GM12873 (cell line): Measurements from ENCODE around the gene TOMM40.

Experiments
- CTCF ChIP-seq: IDR thresholded peaks from 2 replicates; pipeline ENCODE4 v1.5.1; 2012; ENCODE audit warnings: low read depth, mild to moderate bottlenecking, moderate library complexity, low read length, control low read depth; ENCODE audit not compliant: insufficient read depth; ENCODE audit errors: missing control alignments

Gene TOMM40

GRCh38 chr19:44875666-44876451 lies 15.2 kb upstream of the TOMM40 start:
- TF ChIP-seq CTCF, result no peak

GRCh38 chr19:44876930-44877535 lies 14.0 kb upstream of the TOMM40 start:
- TF ChIP-seq CTCF, result no peak

DNA sequence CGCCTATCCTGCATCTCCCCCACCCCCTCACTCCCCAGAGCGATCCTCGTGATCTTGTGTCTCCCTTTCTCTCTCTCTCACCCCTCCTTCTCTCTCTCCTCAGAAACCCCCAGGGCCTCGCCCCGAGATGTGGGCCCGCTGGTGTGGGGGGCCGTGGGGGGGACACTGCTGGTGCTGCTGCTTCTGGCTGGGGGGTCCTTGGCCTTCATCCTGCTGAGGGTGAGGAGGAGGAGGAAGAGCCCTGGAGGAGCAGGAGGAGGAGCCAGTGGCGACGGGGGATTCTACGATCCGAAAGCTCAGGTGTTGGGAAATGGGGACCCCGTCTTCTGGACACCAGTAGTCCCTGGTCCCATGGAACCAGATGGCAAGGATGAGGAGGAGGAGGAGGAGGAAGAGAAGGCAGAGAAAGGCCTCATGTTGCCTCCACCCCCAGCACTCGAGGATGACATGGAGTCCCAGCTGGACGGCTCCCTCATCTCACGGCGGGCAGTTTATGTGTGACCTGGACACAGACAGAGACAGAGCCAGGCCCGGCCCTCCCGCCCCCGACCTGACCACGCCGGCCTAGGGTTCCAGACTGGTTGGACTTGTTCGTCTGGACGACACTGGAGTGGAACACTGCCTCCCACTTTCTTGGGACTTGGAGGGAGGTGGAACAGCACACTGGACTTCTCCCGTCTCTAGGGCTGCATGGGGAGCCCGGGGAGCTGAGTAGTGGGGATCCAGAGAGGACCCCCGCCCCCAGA lies 12.8 kb upstream of the TOMM40 start:
- no peak for TF ChIP-seq CTCF

DNA sequence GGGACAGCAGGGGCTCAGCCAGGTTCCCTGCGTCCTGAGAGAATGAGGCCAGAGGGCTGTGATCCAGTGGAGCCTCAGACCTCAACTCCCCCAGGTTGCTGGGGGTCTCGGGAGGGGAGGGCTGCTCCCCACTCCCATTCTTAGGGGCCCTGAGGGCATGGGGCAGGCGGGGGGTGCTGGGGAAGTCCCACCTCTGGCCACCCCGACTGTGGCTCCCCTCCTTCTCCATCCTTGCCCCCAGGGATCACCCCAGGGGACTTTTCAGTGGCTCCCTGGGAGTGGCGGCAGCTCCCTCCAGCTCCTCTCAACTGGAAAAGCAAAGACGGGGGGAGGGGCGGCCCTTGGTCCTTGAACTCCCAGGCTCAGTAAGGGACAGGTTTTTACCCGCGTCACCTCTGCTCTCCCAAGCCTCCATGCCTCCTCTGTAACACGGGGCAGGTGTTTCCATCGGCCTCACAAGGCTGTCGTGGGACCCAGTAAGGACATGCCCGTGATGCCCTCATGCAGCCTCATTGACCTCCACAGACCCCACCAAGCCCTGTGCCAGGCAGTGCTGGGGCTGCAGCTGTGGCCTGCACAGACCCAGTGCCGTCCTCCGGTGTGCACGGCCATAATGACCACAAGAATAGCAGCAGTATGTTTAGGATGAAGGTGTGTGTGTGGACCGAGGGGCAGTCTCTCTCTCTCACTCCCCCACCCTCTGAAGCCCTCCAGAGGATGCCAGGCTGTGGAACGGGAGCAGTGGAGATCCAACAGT lies 11.6 kb upstream of the TOMM40 start:
- TF ChIP-seq CTCF, result no peak

DNA sequence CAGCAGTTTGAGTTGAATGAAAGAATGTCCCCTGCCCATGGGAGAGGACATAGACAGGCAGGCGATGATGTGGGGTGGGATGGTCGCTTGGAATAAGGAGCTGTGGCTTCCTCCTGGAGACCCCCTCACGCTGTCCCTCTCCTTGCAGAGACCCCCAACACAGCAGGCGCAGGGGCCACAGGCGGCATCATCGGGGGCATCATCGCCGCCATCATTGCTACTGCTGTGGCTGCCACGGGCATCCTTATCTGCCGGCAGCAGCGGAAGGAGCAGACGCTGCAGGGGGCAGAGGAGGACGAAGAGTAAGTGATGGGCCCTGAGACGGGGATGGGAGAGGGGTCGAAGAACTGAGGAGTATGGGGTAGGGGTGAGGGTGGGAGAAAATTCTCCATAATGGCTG lies 9.0 kb upstream of the TOMM40 start:
- TF ChIP-seq CTCF, result no peak

- TF ChIP-seq CTCF, result no peak
Measured at GRCh38 chr19:44883922-44884321, 7.1 kb upstream of the TOMM40 start.
